ENCODE results near the gene MYOD1.

Gene MYOD1

GRCh38 chr11:17743808-17744119 lies 24.4 kb downstream of the MYOD1 start:
- H3K4me3 ChIP-seq (replicated peaks; ENCODE audit: low read depth, low read length) = no peak overlapping the region
- no peak for DNase-seq (ENCODE audit: extremely low read depth, low read depth)
- no peak for TF ChIP-seq CTCF (IDR thresholded peaks at IDR 0.05; ENCODE audit: low read depth, low read length, missing control alignments)

GRCh38 chr11:17744151-17744940 lies 25.0 kb downstream of the MYOD1 start:
- no peak overlapping the region for H3K4me3 ChIP-seq (replicated peaks; ENCODE audit: low read depth, low read length)
- DNase-seq (ENCODE audit: extremely low read depth, low read depth) = no peak
- no peak for TF ChIP-seq CTCF (IDR thresholded peaks at IDR 0.05; ENCODE audit: low read depth, low read length, missing control alignments)

GRCh38 chr11:17745023-17745772 lies 25.8 kb downstream of the MYOD1 start:
- no peak for TF ChIP-seq CTCF (IDR thresholded peaks at IDR 0.05; ENCODE audit: low read depth, low read length, missing control alignments)
- H3K4me3 ChIP-seq (replicated peaks; ENCODE audit: low read depth, low read length) = no peak overlapping the region
- DNase-seq (ENCODE audit: extremely low read depth, low read depth) = no peak

GRCh38 chr11:17746096-17746495 lies 26.7 kb downstream of the MYOD1 start:
- no peak overlapping the region for H3K4me3 ChIP-seq (replicated peaks; ENCODE audit: low read depth, low read length)
- no peak for TF ChIP-seq CTCF (IDR thresholded peaks at IDR 0.05; ENCODE audit: low read depth, low read length, missing control alignments)
- DNase-seq (ENCODE audit: extremely low read depth, low read depth) = no peak

GRCh38 chr11:17747131-17747955 lies 28.0 kb downstream of the MYOD1 start:
- no peak for TF ChIP-seq CTCF (IDR thresholded peaks at IDR 0.05; ENCODE audit: low read depth, low read length, missing control alignments)
- no peak for DNase-seq (ENCODE audit: extremely low read depth, low read depth)
- H3K4me3 ChIP-seq (replicated peaks; ENCODE audit: low read depth, low read length) = no peak overlapping the region

- no peak overlapping the region for H3K4me3 ChIP-seq (replicated peaks; ENCODE audit: low read depth, low read length)
- no peak for TF ChIP-seq CTCF (IDR thresholded peaks at IDR 0.05; ENCODE audit: low read depth, low read length, missing control alignments)
- no peak for DNase-seq (ENCODE audit: extremely low read depth, low read depth)
These were observed 28.7 kb downstream of the MYOD1 start for GRCh38 chr11:17748044-17748443.

Data from HFF-Myc (cell line).